ENCODE data around the gene ADAM19.

DNA sequence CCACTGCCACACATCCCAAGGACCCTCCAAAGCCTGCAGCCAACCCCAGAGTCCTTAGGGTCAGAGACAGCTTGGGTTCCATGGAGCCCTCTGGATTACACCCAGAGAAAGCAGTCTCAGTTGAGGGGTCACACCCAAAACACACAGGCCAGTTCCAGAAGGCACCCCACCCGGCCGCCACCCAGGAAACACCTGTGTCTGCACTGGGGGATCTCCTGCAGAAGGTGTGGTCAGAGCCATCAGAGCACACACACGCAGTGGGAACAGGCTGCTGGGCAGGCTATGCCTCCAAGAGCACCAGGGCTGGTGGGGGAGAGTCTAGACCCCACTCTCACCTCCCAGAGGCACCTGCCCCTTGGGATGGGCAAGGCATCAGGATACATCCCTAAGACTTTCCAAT is 88.2 kb downstream of the ADAM19 start:
- TF ChIP-seq POLR2AphosphoS5 (IDR thresholded peaks at IDR 0.05; ENCODE audit: low read depth, low read length) (no peak), POLR2A (IDR thresholded peaks at IDR 0.05; ENCODE audit: low read depth, low read length) (no peak)

Data from GM12892 (cell line).